Liver (tissue), 9 donors: ENCODE results near the gene SUGCT. TPM values are rescaled to one million over a fixed set of nuclear protein-coding genes. Genes with fewer than 3 reads are reported as not detected.

Experiments
- DNase-seq: peaks from one replicate; pipeline ENCODE4 v3.0.0-alpha.2; 2017; ENCODE audit warnings: low spot score
- H3K27ac ChIP-seq, 2 donors: one replicate each; pipeline ENCODE4 v1.7.0; 2013; ENCODE audit warnings: inconsistent platforms in 2 of 2, low read length in 2 of 2, control low read depth in 1 of 2, low read depth in 1 of 2, mild to moderate bottlenecking in 1 of 2
- H3K27me3 ChIP-seq, 4 donors: one replicate each; pipeline versions ENCODE4 v1.6.1 to v1.7.0; 2013; ENCODE audit warnings: low read length in 3 of 4, inconsistent platforms in 1 of 4, mild to moderate bottlenecking in 1 of 4, moderate library complexity in 1 of 4; ENCODE audit not compliant: control insufficient read depth in 4 of 4, insufficient read depth in 4 of 4
- H3K36me3 ChIP-seq, 4 donors: one replicate each; pipeline versions ENCODE4 v1.6.1 to v1.7.0; 2013; ENCODE audit warnings: low read length in 3 of 4, mild to moderate bottlenecking in 3 of 4, low read depth in 1 of 4, moderate library complexity in 1 of 4; ENCODE audit not compliant: control insufficient read depth in 4 of 4, insufficient read depth in 3 of 4
- H3K4me1 ChIP-seq, 4 donors: one replicate each; pipeline versions ENCODE4 v1.6.1 to v1.7.0; 2013; ENCODE audit warnings: low read length in 3 of 4, mild to moderate bottlenecking in 3 of 4, moderate library complexity in 1 of 4; ENCODE audit not compliant: control insufficient read depth in 4 of 4, insufficient read depth in 4 of 4
- H3K4me3 ChIP-seq, 3 donors: one replicate each; pipeline versions ENCODE4 v1.6.1 to v1.7.0; 2013; ENCODE audit warnings: low read length in 3 of 3, control low read depth in 1 of 3, low read depth in 1 of 3, mild to moderate bottlenecking in 1 of 3
- H3K9ac ChIP-seq, 2 donors: one replicate each; pipeline ENCODE4 v1.7.0; 2013; ENCODE audit warnings: low read length in 2 of 2, mild to moderate bottlenecking in 2 of 2, moderate library complexity in 2 of 2, control low read depth in 1 of 2, low read depth in 1 of 2
- H3K9me3 ChIP-seq, 4 donors: one replicate each; pipeline versions ENCODE4 v1.6.1 to v1.7.0; 2013; ENCODE audit warnings: low read length in 3 of 4; ENCODE audit not compliant: control insufficient read depth in 4 of 4
- FOXA1 ChIP-seq: IDR thresholded peaks from 2 replicates; pipeline ENCODE4 v1.6.1; 2016; ENCODE audit warnings: antibody characterized with exemption
- FOXA2 ChIP-seq: IDR thresholded peaks from 2 replicates; pipeline ENCODE4 v1.6.1; 2016; ENCODE audit warnings: antibody characterized with exemption
- GABPA ChIP-seq, 2 donors: IDR thresholded peaks in 1 of 2; conservative IDR thresholded peaks in 1 of 2; 2 replicates each; pipeline ENCODE4 v1.6.1; 2016; ENCODE audit warnings: antibody characterized with exemption in 2 of 2, mild to moderate bottlenecking in 1 of 2, moderate library complexity in 1 of 2
- HNF4A ChIP-seq, 2 donors: conservative IDR thresholded peaks; 2 replicates each; pipeline ENCODE4 v1.6.1; 2016; ENCODE audit warnings: antibody characterized with exemption in 2 of 2, mild to moderate bottlenecking in 2 of 2
- HNF4G ChIP-seq: IDR thresholded peaks from 2 replicates; pipeline ENCODE4 v1.6.1; 2016; ENCODE audit warnings: antibody characterized with exemption
- JUND ChIP-seq, 2 donors: IDR thresholded peaks; 2 replicates each; pipeline ENCODE4 v1.6.1; 2016; ENCODE audit warnings: antibody characterized with exemption in 2 of 2
- NR2F2 ChIP-seq: IDR thresholded peaks from 2 replicates; pipeline ENCODE4 v1.6.1; 2016; ENCODE audit warnings: antibody characterized with exemption
- RAD21 ChIP-seq, 2 donors: IDR thresholded peaks; 2 replicates each; pipeline ENCODE4 v1.6.1; 2016; ENCODE audit warnings: antibody characterized with exemption in 2 of 2, mild to moderate bottlenecking in 2 of 2
- TAF1 ChIP-seq: conservative IDR thresholded peaks from 2 replicates; pipeline ENCODE4 v1.6.1; 2016; ENCODE audit warnings: antibody characterized with exemption, mild to moderate bottlenecking
- YY1 ChIP-seq: IDR thresholded peaks from 2 replicates; pipeline ENCODE4 v1.6.1; 2016; ENCODE audit warnings: antibody characterized with exemption, mild to moderate bottlenecking
- whole genome bisulfite sequencing: extraction: QIAGEN DNeasy Blood & Tissue Kit; methylation state at CpG from one replicate; pipeline ENCODE4 v1.1.7; 2013; 5-methylcytosine and 5-hydroxymethylcytosine counted together
- polyA plus RNA-seq, 2 donors: library from polyadenylated mRNA; stranded (reverse) in 1 of 2; unstranded in 1 of 2; fragments of 200-250 nt in 1 of 2; fragments of >200 nt in 1 of 2; fragmentation: Nextera tagmentation in 1 of 2; extraction: Ambion mirVana in 1 of 2; gene quantifications; one replicate each; pipeline versions ENCODE4 v1.2.1 to v1.2.3, GENCODE V29; 2013 to 2015
- total RNA-seq, 2 donors: library from RNA; depleted of rRNA; stranded (reverse); fragments of >200 nt; gene quantifications; one replicate each; pipeline ENCODE4 v1.2.3, GENCODE V29; 2014
- TF ChIP-seq, protein P1 (sequence below): IDR thresholded peaks from 2 replicates; pipeline ENCODE4 v1.6.1; 2016; ENCODE audit warnings: antibody characterized with exemption
- TF ChIP-seq, protein P2 (sequence below): IDR thresholded peaks from 2 replicates; pipeline ENCODE4 v1.6.1; 2016; ENCODE audit warnings: antibody characterized with exemption
- TF ChIP-seq, protein P3 (sequence below): fragments of 150-350 bp; IDR thresholded peaks from 2 replicates; pipeline ENCODE4 v1.5.1; 2017; ENCODE audit warnings: improper control_type of control experiment, low read depth, low read length; ENCODE audit not compliant: missing input control
- TF ChIP-seq, protein P4 (sequence below): IDR thresholded peaks from 2 replicates; pipeline ENCODE4 v1.6.1; 2016; ENCODE audit warnings: antibody characterized with exemption, mild to moderate bottlenecking
- donor health status: healthy.
- donor health status: healthy.
- donor health status: healthy.
- donor health status: healthy.
- donor health status: healthy.

The SUGCT gene
- total and polyA plus RNA-seq, 4 donors = 6.2 to 11.9 (median 9.9) TPM

DNA sequence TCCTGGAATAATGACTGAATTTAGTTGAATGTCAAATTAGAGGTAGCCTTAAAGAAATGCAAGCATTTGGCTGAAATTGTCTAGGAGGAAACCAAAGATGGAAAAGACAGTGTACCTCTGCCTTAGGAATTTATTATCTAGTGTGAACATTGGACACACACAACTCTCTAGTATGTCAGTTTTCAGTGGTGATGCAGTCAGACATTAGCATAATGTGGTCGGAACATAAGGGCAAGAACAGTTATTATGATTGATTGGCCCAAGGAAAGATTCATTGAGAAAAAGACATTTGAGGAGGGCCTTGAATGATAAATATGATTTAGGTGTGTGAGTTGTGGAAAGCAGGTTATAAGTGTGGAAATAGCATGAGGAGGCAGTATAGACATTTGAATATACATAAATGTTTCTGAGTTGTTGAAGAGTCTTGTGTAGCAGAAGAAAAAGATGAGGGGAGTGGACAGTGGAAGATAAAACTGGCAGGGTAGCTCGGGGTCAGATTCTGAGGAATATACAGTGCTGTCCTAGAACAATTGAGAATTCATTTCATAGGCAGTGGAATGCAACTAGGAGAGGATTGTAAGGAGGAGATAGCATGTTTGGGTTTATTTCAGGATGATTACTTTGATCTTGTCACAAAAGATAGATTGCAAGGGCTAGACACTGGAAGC lies 414.7 kb downstream of the SUGCT start:
- 94% methylated on average over 2 of the region's 2 CpGs for WGBS
- no peak for DNase-seq
- H3K27me3 ChIP-seq = no peaks in the 10 kb centered on the region
- TF ChIP-seq FOXA2 (no peak), HNF4G (no peak), GABPA (IDR thresholded peaks at IDR 0.05 in 1 of 2, conservative IDR thresholded peaks at IDR 0.05 in 1 of 2) (no peak), FOXA1 (no peak), RAD21 (IDR thresholded peaks at IDR 0.05) (no peak), YY1 (no peak), NR2F2 (no peak), TAF1 (no peak), JUND (IDR thresholded peaks at IDR 0.05) (no peak), HNF4A (conservative IDR thresholded peaks at IDR 0.05) (no peak)
- TF ChIP-seq, protein P1, sequence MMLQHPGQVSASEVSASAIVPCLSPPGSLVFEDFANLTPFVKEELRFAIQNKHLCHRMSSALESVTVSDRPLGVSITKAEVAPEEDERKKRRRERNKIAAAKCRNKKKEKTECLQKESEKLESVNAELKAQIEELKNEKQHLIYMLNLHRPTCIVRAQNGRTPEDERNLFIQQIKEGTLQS = no peak
- TF ChIP-seq, protein P2, sequence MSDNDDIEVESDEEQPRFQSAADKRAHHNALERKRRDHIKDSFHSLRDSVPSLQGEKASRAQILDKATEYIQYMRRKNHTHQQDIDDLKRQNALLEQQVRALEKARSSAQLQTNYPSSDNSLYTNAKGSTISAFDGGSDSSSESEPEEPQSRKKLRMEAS = no peak
- TF ChIP-seq, protein P3, sequence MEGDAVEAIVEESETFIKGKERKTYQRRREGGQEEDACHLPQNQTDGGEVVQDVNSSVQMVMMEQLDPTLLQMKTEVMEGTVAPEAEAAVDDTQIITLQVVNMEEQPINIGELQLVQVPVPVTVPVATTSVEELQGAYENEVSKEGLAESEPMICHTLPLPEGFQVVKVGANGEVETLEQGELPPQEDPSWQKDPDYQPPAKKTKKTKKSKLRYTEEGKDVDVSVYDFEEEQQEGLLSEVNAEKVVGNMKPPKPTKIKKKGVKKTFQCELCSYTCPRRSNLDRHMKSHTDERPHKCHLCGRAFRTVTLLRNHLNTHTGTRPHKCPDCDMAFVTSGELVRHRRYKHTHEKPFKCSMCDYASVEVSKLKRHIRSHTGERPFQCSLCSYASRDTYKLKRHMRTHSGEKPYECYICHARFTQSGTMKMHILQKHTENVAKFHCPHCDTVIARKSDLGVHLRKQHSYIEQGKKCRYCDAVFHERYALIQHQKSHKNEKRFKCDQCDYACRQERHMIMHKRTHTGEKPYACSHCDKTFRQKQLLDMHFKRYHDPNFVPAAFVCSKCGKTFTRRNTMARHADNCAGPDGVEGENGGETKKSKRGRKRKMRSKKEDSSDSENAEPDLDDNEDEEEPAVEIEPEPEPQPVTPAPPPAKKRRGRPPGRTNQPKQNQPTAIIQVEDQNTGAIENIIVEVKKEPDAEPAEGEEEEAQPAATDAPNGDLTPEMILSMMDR = no peak
- TF ChIP-seq, protein P4, sequence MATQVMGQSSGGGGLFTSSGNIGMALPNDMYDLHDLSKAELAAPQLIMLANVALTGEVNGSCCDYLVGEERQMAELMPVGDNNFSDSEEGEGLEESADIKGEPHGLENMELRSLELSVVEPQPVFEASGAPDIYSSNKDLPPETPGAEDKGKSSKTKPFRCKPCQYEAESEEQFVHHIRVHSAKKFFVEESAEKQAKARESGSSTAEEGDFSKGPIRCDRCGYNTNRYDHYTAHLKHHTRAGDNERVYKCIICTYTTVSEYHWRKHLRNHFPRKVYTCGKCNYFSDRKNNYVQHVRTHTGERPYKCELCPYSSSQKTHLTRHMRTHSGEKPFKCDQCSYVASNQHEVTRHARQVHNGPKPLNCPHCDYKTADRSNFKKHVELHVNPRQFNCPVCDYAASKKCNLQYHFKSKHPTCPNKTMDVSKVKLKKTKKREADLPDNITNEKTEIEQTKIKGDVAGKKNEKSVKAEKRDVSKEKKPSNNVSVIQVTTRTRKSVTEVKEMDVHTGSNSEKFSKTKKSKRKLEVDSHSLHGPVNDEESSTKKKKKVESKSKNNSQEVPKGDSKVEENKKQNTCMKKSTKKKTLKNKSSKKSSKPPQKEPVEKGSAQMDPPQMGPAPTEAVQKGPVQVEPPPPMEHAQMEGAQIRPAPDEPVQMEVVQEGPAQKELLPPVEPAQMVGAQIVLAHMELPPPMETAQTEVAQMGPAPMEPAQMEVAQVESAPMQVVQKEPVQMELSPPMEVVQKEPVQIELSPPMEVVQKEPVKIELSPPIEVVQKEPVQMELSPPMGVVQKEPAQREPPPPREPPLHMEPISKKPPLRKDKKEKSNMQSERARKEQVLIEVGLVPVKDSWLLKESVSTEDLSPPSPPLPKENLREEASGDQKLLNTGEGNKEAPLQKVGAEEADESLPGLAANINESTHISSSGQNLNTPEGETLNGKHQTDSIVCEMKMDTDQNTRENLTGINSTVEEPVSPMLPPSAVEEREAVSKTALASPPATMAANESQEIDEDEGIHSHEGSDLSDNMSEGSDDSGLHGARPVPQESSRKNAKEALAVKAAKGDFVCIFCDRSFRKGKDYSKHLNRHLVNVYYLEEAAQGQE = no peak
- H3K36me3 ChIP-seq = no peaks in the 10 kb centered on the region
- H3K9me3 ChIP-seq = no peaks in the 10 kb centered on the region
- H3K9ac ChIP-seq = no peak overlapping the region
- no peak overlapping the region for H3K4me3 ChIP-seq
- no peak overlapping the region for H3K27ac ChIP-seq
- no peaks in the 10 kb centered on the region for H3K4me1 ChIP-seq

DNA sequence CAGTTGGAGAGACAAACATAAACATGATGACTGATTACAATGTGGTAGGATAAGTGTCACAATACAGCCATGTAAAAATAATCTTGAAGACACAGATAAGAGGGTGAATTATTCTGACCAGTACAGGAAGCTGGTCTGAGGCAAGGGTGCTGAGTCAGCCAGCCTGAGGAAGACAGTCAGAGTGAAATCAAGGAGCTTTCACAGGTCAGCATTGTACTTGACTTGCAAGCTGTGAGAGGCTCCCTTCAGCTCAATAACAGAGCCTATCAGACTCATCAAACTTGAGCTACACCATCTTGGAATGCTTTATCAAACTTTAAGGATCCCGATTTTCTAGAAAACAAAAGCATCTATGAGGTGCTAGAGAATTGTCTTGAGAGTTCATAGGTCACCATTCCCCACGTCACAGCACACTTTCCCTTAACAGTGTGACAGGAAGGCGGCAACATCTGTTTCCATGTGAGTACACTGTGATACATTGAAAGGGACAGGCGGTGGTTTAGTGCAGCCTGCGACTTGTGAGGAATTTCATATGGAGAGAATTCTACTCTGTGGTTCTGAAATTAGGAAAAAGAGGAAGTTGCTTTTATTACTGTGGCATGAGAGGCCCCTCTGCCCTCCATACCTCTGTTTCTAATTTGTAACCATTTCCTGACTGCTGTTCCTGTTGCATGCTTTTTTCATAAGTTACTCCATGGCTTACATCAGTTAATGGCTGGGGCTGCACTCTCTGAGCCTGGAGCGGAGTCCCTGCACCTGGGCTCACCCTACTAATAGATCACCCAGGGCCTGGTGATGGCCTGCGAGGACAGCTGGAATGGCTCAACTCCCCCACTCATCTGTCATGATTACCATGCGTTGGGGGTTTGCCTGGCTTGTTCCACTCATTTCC lies 417.1 kb downstream of the SUGCT start:
- no peak overlapping the region for H3K27ac ChIP-seq
- no peak overlapping the region for H3K4me3 ChIP-seq
- H3K9ac ChIP-seq = no peak overlapping the region
- H3K9me3 ChIP-seq = no peaks in the 10 kb centered on the region
- DNase-seq = no peak
- no peaks in the 10 kb centered on the region for H3K4me1 ChIP-seq
- 68% methylated on average over 8 of the region's 8 CpGs for WGBS
- no peaks in the 10 kb centered on the region for H3K36me3 ChIP-seq
- TF ChIP-seq YY1 = no peak
- peak; percentile 56 for TF ChIP-seq NR2F2
- TF ChIP-seq, protein P2 = peak; percentile 30
- H3K27me3 ChIP-seq = no peaks in the 10 kb centered on the region
